GM23338 (cell line): ENCODE results near the gene UBE2E2. TPM values are rescaled to one million over a fixed set of nuclear protein-coding genes. Genes with fewer than 3 reads are reported as not detected.

ENCODE experiments used
- ATAC-seq: fragments of 200-7000 bp; cut with Tn5 transposase; 3 replicates; pipeline ENCODE4 v1.9.1; 2020
- DNase-seq: peaks from one replicate; pipeline ENCODE4 v3.0.0-alpha.2; 2015; ENCODE audit warnings: low spot score
- H2AFZ ChIP-seq: fragments of 200-600 bp; sonication (generic); 2 replicates; pipeline ENCODE4 v1.8.0; 2016; ENCODE audit warnings: antibody characterized with exemption, mild to moderate bottlenecking, moderate library complexity
- H3F3A ChIP-seq: fragments of 200-600 bp; sonication (generic); replicated peaks from 2 replicates; pipeline ENCODE4 v1.8.0; 2017; ENCODE audit warnings: antibody characterized with exemption, mixed run types, low read depth
- H3K27ac ChIP-seq: fragments of 200-600 bp; sonication (generic); 2 replicates; pipeline ENCODE4 v1.6.1; 2016; ENCODE audit warnings: low read depth
- H3K27me3 ChIP-seq: fragments of 200-600 bp; sonication (generic); 2 replicates; pipeline ENCODE4 v1.8.0; 2016; ENCODE audit warnings: mild to moderate bottlenecking, mixed run types, moderate library complexity; ENCODE audit not compliant: insufficient read depth
- H3K36me3 ChIP-seq: fragments of 200-600 bp; sonication (generic); 2 replicates; pipeline ENCODE4 v1.8.0; 2016; ENCODE audit warnings: mild to moderate bottlenecking; ENCODE audit not compliant: insufficient read depth
- H3K4me1 ChIP-seq: fragments of 200-600 bp; sonication (generic); 2 replicates; pipeline ENCODE4 v1.8.0; 2016; ENCODE audit warnings: mild to moderate bottlenecking, moderate library complexity; ENCODE audit not compliant: insufficient read depth
- H3K4me2 ChIP-seq: fragments of 200-600 bp; sonication (generic); 2 replicates; pipeline ENCODE4 v1.7.1; 2017; ENCODE audit warnings: mixed run types
- H3K4me3 ChIP-seq: fragments of 200-600 bp; sonication (generic); 2 replicates; pipeline ENCODE4 v1.6.1; 2016; ENCODE audit warnings: mixed run types
- H3K79me2 ChIP-seq: fragments of 200-600 bp; sonication (generic); replicated peaks from 2 replicates; pipeline ENCODE4 v1.8.0; 2017; ENCODE audit warnings: mild to moderate bottlenecking; ENCODE audit not compliant: insufficient read depth
- H3K9me2 ChIP-seq: fragments of 200-600 bp; sonication (generic); 2 replicates; pipeline ENCODE4 v1.8.0; 2017; ENCODE audit not compliant: insufficient read depth
- H4K20me1 ChIP-seq: fragments of 200-600 bp; sonication (generic); replicated peaks from 2 replicates; pipeline ENCODE4 v1.8.0; 2017; ENCODE audit warnings: mild to moderate bottlenecking; ENCODE audit not compliant: insufficient read depth
- H3K27ac Mint-ChIP-seq: 2 replicates; pipeline ENCODE4 v1.8.0; 2020; ENCODE audit warnings: inconsistent platforms, mild to moderate bottlenecking, moderate library complexity, mixed read lengths
- H3K27me3 Mint-ChIP-seq: 3 replicates; pipeline ENCODE4 v1.8.0; 2022; ENCODE audit warnings: low read depth, mild to moderate bottlenecking, moderate library complexity, mixed read lengths, inconsistent platforms; ENCODE audit not compliant: insufficient read depth, poor library complexity
- H3K36me3 Mint-ChIP-seq: 3 replicates; pipeline ENCODE4 v1.8.0; 2021; ENCODE audit warnings: low read depth, mild to moderate bottlenecking, inconsistent platforms, moderate library complexity, mixed read lengths
- H3K4me1 Mint-ChIP-seq: 3 replicates; pipeline ENCODE4 v1.8.0; 2020; ENCODE audit warnings: mild to moderate bottlenecking, inconsistent platforms, mixed read lengths
- H3K4me3 Mint-ChIP-seq: 3 replicates; pipeline ENCODE4 v1.8.0; 2021; ENCODE audit warnings: moderate library complexity, mild to moderate bottlenecking, inconsistent platforms, mixed read lengths
- H3K9me3 Mint-ChIP-seq: 3 replicates; pipeline ENCODE4 v1.8.0; 2020; ENCODE audit warnings: moderate library complexity, mild to moderate bottlenecking, inconsistent platforms, mixed read lengths
- CREB1 ChIP-seq: fragments of 250-450 bp; sonication (Bioruptor Pico); IDR thresholded peaks from 2 replicates; pipeline ENCODE4 v1.5.0; 2020; ENCODE audit warnings: low read depth, mild to moderate bottlenecking, moderate library complexity
- CTCF ChIP-seq, 2 experiments: fragments of 200-600 bp in 1 of 2; sonication (generic) in 1 of 2; conservative IDR thresholded peaks; 2 replicates each; pipeline versions ENCODE4 v1.5.1 to v1.6.1; 2016 to 2017; ENCODE audit warnings: antibody characterized with exemption in 2 of 2, low read depth in 2 of 2, mild to moderate bottlenecking in 2 of 2, moderate library complexity in 1 of 2
- ETS1 ChIP-seq: IDR thresholded peaks from 2 replicates; pipeline ENCODE4 v1.6.1; 2016; ENCODE audit warnings: antibody characterized with exemption
- EZH2 ChIP-seq: fragments of 200-600 bp; sonication (generic); IDR thresholded peaks from one replicate; pipeline ENCODE4 v1.8.0; 2017; ENCODE audit warnings: antibody characterized with exemption, mild to moderate bottlenecking, low read depth; ENCODE audit not compliant: unreplicated experiment
- NANOG ChIP-seq: IDR thresholded peaks from 2 replicates; pipeline ENCODE4 v1.6.1; 2016; ENCODE audit warnings: antibody characterized with exemption, borderline replicate concordance
- POLR2AphosphoS5 ChIP-seq: IDR thresholded peaks from 2 replicates; pipeline ENCODE4 v1.6.1; 2016; ENCODE audit warnings: antibody characterized with exemption, low read depth
- REST ChIP-seq: IDR thresholded peaks from one replicate; pipeline ENCODE4 v1.6.1; 2018; ENCODE audit warnings: antibody characterized with exemption; ENCODE audit not compliant: unreplicated experiment
- STAT1 ChIP-seq: IDR thresholded peaks from one replicate; pipeline ENCODE4 v1.6.1; 2016; ENCODE audit warnings: antibody characterized with exemption; ENCODE audit not compliant: unreplicated experiment
- ZNF114 ChIP-seq: fragments of 250-450 bp; sonication (Bioruptor Pico); IDR thresholded peaks from 2 replicates; pipeline ENCODE4 v1.5.0; 2020; ENCODE audit warnings: mild to moderate bottlenecking, moderate library complexity
- ZNF462 ChIP-seq: fragments of 250-450 bp; sonication (Bioruptor Pico); IDR thresholded peaks from 2 replicates; pipeline ENCODE4 v1.5.0; 2020; ENCODE audit warnings: mild to moderate bottlenecking, moderate library complexity
- polyA plus RNA-seq: library from polyadenylated mRNA; unstranded; fragments of >200 nt; fragmentation: Nextera tagmentation; extraction: Ambion mirVana; gene quantifications from 2 replicates; pipeline ENCODE4 v1.2.1, GENCODE V29; 2016
- total RNA-seq: library from RNA; depleted of rRNA; stranded (reverse); fragments of >200 nt; shearing (Covaris generic); gene quantifications from 2 replicates; pipeline ENCODE4 v1.2.3, GENCODE V29; 2014

Gene UBE2E2
- total and polyA plus RNA-seq, 2 experiments from 2014 or later = 86.9 to 169 TPM

GRCh38 chr3:23316924-23317323 lies 113.8 kb downstream of the UBE2E2 start:
- H3K9me2 ChIP-seq = no peaks in the 10 kb centered on the region
- H3K4me1 ChIP-seq = no peaks in the 10 kb centered on the region
- Mint-ChIP-seq H3K27me3 (peaks cover 2% of the 10 kb centered on the region), H3K27ac (no peak overlapping the region), H3K36me3 (0 out of 3 replicates have a peak, but pooled peaks cover 4% of the 10 kb centered on the region), H3K9me3 (peaks cover 4% of the 10 kb centered on the region; the same call in 1 of the 3 replicates), H3K4me3 (no peak overlapping the region), H3K4me1 (peaks cover 8% of the 10 kb centered on the region; the same call in 2 of the 3 replicates)
- peaks cover 61% of the 10 kb centered on the region for H3K79me2 ChIP-seq
- TF ChIP-seq ZNF462 (CRISPR knock-in tag) = no peak
- no peak for TF ChIP-seq POLR2AphosphoS5
- TF ChIP-seq ZNF114 (CRISPR knock-in tag) = no peak
- TF ChIP-seq ETS1 = no peak
- no peak for TF ChIP-seq REST
- no peak for TF ChIP-seq EZH2
- no peak for TF ChIP-seq STAT1
- no peak for TF ChIP-seq NANOG
- no peak for TF ChIP-seq CTCF (conservative IDR thresholded peaks at IDR 0.05; ENCODE audit: low read depth in 2 of 2)
- no peak for TF ChIP-seq CREB1 (CRISPR knock-in tag)
- DNase-seq (no peak), ATAC-seq (no peak)
- no peaks in the 10 kb centered on the region for H4K20me1 ChIP-seq
- H3K27ac ChIP-seq = no peak overlapping the region
- no peaks in the 10 kb centered on the region for H3F3A ChIP-seq
- H3K4me2 ChIP-seq = no peak overlapping the region
- no peak overlapping the region for H3K4me3 ChIP-seq
- H3K27me3 ChIP-seq = no peaks in the 10 kb centered on the region
- H3K36me3 ChIP-seq = no peaks in the 10 kb centered on the region
- no peak overlapping the region for H2AFZ ChIP-seq
